Activated T-cell treated with anti-CD3 and anti-CD28 coated beads, Interleukin-2, amount 50 U/mL, for 72 hours (primary cell): Measurements from ENCODE around the gene GHITM. TPM values are rescaled to one million over a fixed set of nuclear protein-coding genes. Genes with fewer than 3 reads are reported as not detected.
"Not testable (repeated sequence)": the region's sequence is repeated elsewhere in the genome, so short reads cannot be mapped to it uniquely, and the experiment has no call there.

Source experiments
- ATAC-seq, 2 donors: fragments of 150-1000 bp; cut with Tn5 transposase; replicated peaks in 1 of 2; 2 replicates each; pipeline ENCODE4 v1.10.0; 2021; ENCODE audit warnings: moderate library complexity in 2 of 2, mild to moderate bottlenecking in 1 of 2
- DNase-seq, 2 donors: peaks; one replicate each; pipeline ENCODE4 v3.0.0; 2021 to 2022; ENCODE audit warnings: mixed read lengths in 1 of 2
- H3K27ac Mint-ChIP-seq: one replicate; pipeline ENCODE4 v1.8.0; 2022; ENCODE audit warnings: mild to moderate bottlenecking, moderate library complexity, mixed read lengths
- H3K27me3 Mint-ChIP-seq: one replicate; pipeline ENCODE4 v1.8.0; 2022; ENCODE audit warnings: low read depth, mixed read lengths
- H3K36me3 Mint-ChIP-seq, 2 donors: one replicate each; pipeline ENCODE4 v1.8.0; 2022; ENCODE audit warnings: mixed read lengths in 2 of 2, mild to moderate bottlenecking in 1 of 2; ENCODE audit not compliant: insufficient read depth in 2 of 2
- H3K4me1 Mint-ChIP-seq: one replicate; pipeline ENCODE4 v1.8.0; 2022; ENCODE audit warnings: low read depth, mixed read lengths
- H3K4me3 Mint-ChIP-seq, 2 donors: one replicate each; pipeline ENCODE4 v1.8.0; 2022; ENCODE audit warnings: mild to moderate bottlenecking in 2 of 2, mixed read lengths in 2 of 2, moderate library complexity in 2 of 2
- H3K9me3 Mint-ChIP-seq, 2 donors: one replicate each; pipeline ENCODE4 v1.8.0; 2022; ENCODE audit warnings: mixed read lengths in 2 of 2
- total RNA-seq, 2 donors: library from RNA; stranded (reverse); gene quantifications; one replicate each; pipeline ENCODE4 v1.2.3, GENCODE V29; 2022

The GHITM gene
- total RNA-seq, 2 donors from 2014 or later, result 214 to 234 TPM

- Mint-ChIP-seq H3K9me3 (no peaks in the 10 kb centered on the region), H3K27me3 (no peaks in the 10 kb centered on the region), H3K4me3 (no peak overlapping the region), H3K4me1 (peaks cover 12% of the 10 kb centered on the region), H3K27ac (no peak overlapping the region), H3K36me3 (no peaks in the 10 kb centered on the region)
- ATAC-seq (no peak), DNase-seq (no peak)
Measured at GRCh38 chr10:84172467-84173356, 33.4 kb downstream of the GHITM start.

GRCh38 chr10:84173501-84173929 lies 34.2 kb downstream of the GHITM start, which contains the start of gene GPR15LG:
TSS of gene GPR15LG (plus strand) at chr10:84173801. CDS start at chr10:84173852, 51 bp downstream.
- H3K4me1 Mint-ChIP-seq, result peaks cover 12% of the 10 kb centered on the region
- DNase-seq (no peak), ATAC-seq (no peak)
- no peaks in the 10 kb centered on the region for H3K9me3 Mint-ChIP-seq
- no peaks in the 10 kb centered on the region for H3K36me3 Mint-ChIP-seq
- H3K27ac Mint-ChIP-seq, result no peak within 1 kb of the TSS
- H3K4me3 Mint-ChIP-seq, result no peak within 1 kb of the TSS
- no peaks in the 10 kb centered on the region for H3K27me3 Mint-ChIP-seq

GRCh38 chr10:84175436-84175835 lies 36.1 kb downstream of the GHITM start:
- no peak for DNase-seq
- no peaks in the 10 kb centered on the region for H3K27me3 Mint-ChIP-seq
- H3K9me3 Mint-ChIP-seq, result no peaks in the 10 kb centered on the region
- H3K27ac Mint-ChIP-seq, result no peak overlapping the region
- peaks cover 12% of the 10 kb centered on the region for H3K4me1 Mint-ChIP-seq
- H3K36me3 Mint-ChIP-seq, result no peaks in the 10 kb centered on the region
- H3K4me3 Mint-ChIP-seq, result no peak overlapping the region
- ATAC-seq, result no peak

- no peaks in the 10 kb centered on the region for H3K36me3 Mint-ChIP-seq
- no peaks in the 10 kb centered on the region for H3K9me3 Mint-ChIP-seq
- no peak overlapping the region for H3K4me3 Mint-ChIP-seq
- peaks cover 12% of the 10 kb centered on the region for H3K4me1 Mint-ChIP-seq
- ATAC-seq (no peak), DNase-seq (no peak)
- no peaks in the 10 kb centered on the region for H3K27me3 Mint-ChIP-seq
- no peak overlapping the region for H3K27ac Mint-ChIP-seq
Measured at GRCh38 chr10:84176351-84176750, 37.0 kb downstream of the GHITM start.

GRCh38 chr10:84176836-84177474 lies 37.6 kb downstream of the GHITM start:
- Mint-ChIP-seq H3K27ac (no peak overlapping the region), H3K36me3 (no peaks in the 10 kb centered on the region), H3K4me3 (no peak overlapping the region), H3K4me1 (peaks cover 12% of the 10 kb centered on the region), H3K9me3 (no peaks in the 10 kb centered on the region), H3K27me3 (no peaks in the 10 kb centered on the region)
- ATAC-seq (peak in 1 of 2 donors; percentile 3), DNase-seq (no peak)

- ATAC-seq (peak; percentile 58 to 77), DNase-seq (peak; percentile 23 to 30)
- H3K27me3 Mint-ChIP-seq, result no peaks in the 10 kb centered on the region
- no peaks in the 10 kb centered on the region for H3K36me3 Mint-ChIP-seq
- H3K4me3 Mint-ChIP-seq, result no peak overlapping the region
- H3K4me1 Mint-ChIP-seq, result peaks cover 12% of the 10 kb centered on the region
- no peaks in the 10 kb centered on the region for H3K9me3 Mint-ChIP-seq
- no peak overlapping the region for H3K27ac Mint-ChIP-seq
Measured at GRCh38 chr10:84177541-84178141, 38.3 kb downstream of the GHITM start.

GRCh38 chr10:84178160-84178609 lies 38.9 kb downstream of the GHITM start:
- no peak overlapping the region for H3K27ac Mint-ChIP-seq
- ATAC-seq (no peak), DNase-seq (no peak)
- H3K36me3 Mint-ChIP-seq, result no peaks in the 10 kb centered on the region
- H3K27me3 Mint-ChIP-seq, result no peaks in the 10 kb centered on the region
- H3K4me1 Mint-ChIP-seq, result peaks cover 7% of the 10 kb centered on the region
- no peak overlapping the region for H3K4me3 Mint-ChIP-seq
- H3K9me3 Mint-ChIP-seq, result no peaks in the 10 kb centered on the region

- Mint-ChIP-seq H3K4me3 (no peak overlapping the region), H3K9me3 (no peaks in the 10 kb centered on the region), H3K36me3 (no peaks in the 10 kb centered on the region), H3K4me1 (peaks cover 6% of the 10 kb centered on the region), H3K27me3 (no peaks in the 10 kb centered on the region), H3K27ac (no peak overlapping the region)
- peak; percentile 64 to 65 for ATAC-seq
- no peak for DNase-seq
Measured at GRCh38 chr10:84179059-84179710, 39.9 kb downstream of the GHITM start.

GRCh38 chr10:84180386-84180785 lies 41.1 kb downstream of the GHITM start:
- H3K27me3 Mint-ChIP-seq, H3K9me3 Mint-ChIP-seq, H3K4me1 Mint-ChIP-seq, H3K4me3 Mint-ChIP-seq, ATAC-seq, DNase-seq, H3K27ac Mint-ChIP-seq, H3K36me3 Mint-ChIP-seq: not testable (repeated sequence)

- ATAC-seq (no peak), DNase-seq (no peak)
- no peaks in the 10 kb centered on the region for H3K36me3 Mint-ChIP-seq
- H3K4me3 Mint-ChIP-seq, result no peak overlapping the region
- no peaks in the 10 kb centered on the region for H3K27me3 Mint-ChIP-seq
- no peak overlapping the region for H3K27ac Mint-ChIP-seq
- peaks cover 3% of the 10 kb centered on the region for H3K4me1 Mint-ChIP-seq
- no peaks in the 10 kb centered on the region for H3K9me3 Mint-ChIP-seq
Measured at GRCh38 chr10:84181631-84182030, 42.3 kb downstream of the GHITM start.

- no peaks in the 10 kb centered on the region for H3K9me3 Mint-ChIP-seq
- H3K4me1 Mint-ChIP-seq, result no peaks in the 10 kb centered on the region
- H3K27me3 Mint-ChIP-seq, result no peaks in the 10 kb centered on the region
- H3K36me3 Mint-ChIP-seq, result no peaks in the 10 kb centered on the region
- no peak for ATAC-seq
- no peak overlapping the region for H3K27ac Mint-ChIP-seq
- no peak for DNase-seq
- H3K4me3 Mint-ChIP-seq, result no peak overlapping the region
Measured at GRCh38 chr10:84184517-84184916, 45.2 kb downstream of the GHITM start.

GRCh38 chr10:84185526-84186175 lies 46.3 kb downstream of the GHITM start:
- no peak for DNase-seq
- no peaks in the 10 kb centered on the region for H3K4me1 Mint-ChIP-seq
- peak in 1 of 2 donors; percentile 4 for ATAC-seq
- H3K36me3 Mint-ChIP-seq, result no peaks in the 10 kb centered on the region
- H3K9me3 Mint-ChIP-seq, result no peaks in the 10 kb centered on the region
- no peaks in the 10 kb centered on the region for H3K27me3 Mint-ChIP-seq
- H3K27ac Mint-ChIP-seq, result no peak overlapping the region
- no peak overlapping the region for H3K4me3 Mint-ChIP-seq
